Glomerular endothelial cell (primary cell): ENCODE results near the gene CES3. TPM values are rescaled to one million over a fixed set of nuclear protein-coding genes. Genes with fewer than 3 reads are reported as not detected.
"Not testable (repeated sequence)": the region's sequence is repeated elsewhere in the genome, so short reads cannot be mapped to it uniquely, and the experiment has no call there.

Source experiments
- DNase-seq: peaks from one replicate; pipeline ENCODE4 v3.0.0-alpha.2; 2011; ENCODE audit warnings: low read depth, low spot score; ENCODE audit errors: extremely low read depth
- total RNA-seq: library from RNA; depleted of rRNA; stranded (reverse); fragments of >200 nt; gene quantifications from 2 replicates; pipeline ENCODE4 v1.2.3, GENCODE V29; 2015

The CES3 gene
- total RNA-seq, 1 donor from 2014 or later: 0.06 TPM

GRCh38 chr16:66944054-66944441 lies 17.0 kb upstream of the CES3 start:
- no peak for DNase-seq

GRCh38 chr16:66944971-66945370 lies 16.1 kb upstream of the CES3 start:
- DNase-seq: not testable (repeated sequence)

GRCh38 chr16:66945939-66946338 lies 15.1 kb upstream of the CES3 start:
- no peak for DNase-seq

- no peak for DNase-seq
These were observed 14.5 kb upstream of the CES3 start for GRCh38 chr16:66946541-66946940.

GRCh38 chr16:66946974-66947301 lies 14.1 kb upstream of the CES3 start:
- no peak for DNase-seq

- peak; percentile 60 for DNase-seq
These were observed 13.6 kb upstream of the CES3 start for GRCh38 chr16:66947302-66948065.

- DNase-seq: no peak
These were observed 12.8 kb upstream of the CES3 start for GRCh38 chr16:66948134-66948836.

- DNase-seq: no peak
These were observed 12.2 kb upstream of the CES3 start for GRCh38 chr16:66948837-66949225.

GRCh38 chr16:66949472-66949871 lies 11.6 kb upstream of the CES3 start:
- DNase-seq: no peak

GRCh38 chr16:66950437-66950836 lies 10.6 kb upstream of the CES3 start:
- no peak for DNase-seq

GRCh38 chr16:66950971-66951790 lies 9.9 kb upstream of the CES3 start:
- no peak for DNase-seq

- no peak for DNase-seq
These were observed 8.5 kb upstream of the CES3 start for GRCh38 chr16:66952430-66953110.

- DNase-seq: no peak
These were observed 7.5 kb upstream of the CES3 start for GRCh38 chr16:66953462-66954096.

GRCh38 chr16:66954097-66954659 lies 6.9 kb upstream of the CES3 start:
- peak; percentile 41 for DNase-seq

GRCh38 chr16:66955363-66956153 lies 5.5 kb upstream of the CES3 start:
- DNase-seq: not testable (repeated sequence)

GRCh38 chr16:66956154-66956457 lies 5.0 kb upstream of the CES3 start:
- not testable (repeated sequence) for DNase-seq

- no peak for DNase-seq
These were observed 2.0 kb upstream of the CES3 start for GRCh38 chr16:66958857-66959703.

- DNase-seq: no peak
These were observed 1.3 kb upstream of the CES3 start for GRCh38 chr16:66959704-66960161.

- DNase-seq: no peak
These were observed 796 bp upstream of the CES3 start for GRCh38 chr16:66960270-66960669.
